GM23338 (cell line): Measurements from ENCODE around the gene PTPRN2.

ENCODE experiments used
- CREB1 ChIP-seq: fragments of 250-450 bp; sonication (Bioruptor Pico); IDR thresholded peaks from 2 replicates; pipeline ENCODE4 v1.5.0; 2020; ENCODE audit warnings: low read depth, mild to moderate bottlenecking, moderate library complexity
- EZH2 ChIP-seq: fragments of 200-600 bp; sonication (generic); IDR thresholded peaks from one replicate; pipeline ENCODE4 v1.8.0; 2017; ENCODE audit warnings: antibody characterized with exemption, mild to moderate bottlenecking, low read depth; ENCODE audit not compliant: unreplicated experiment
- EZH2phosphoT487 ChIP-seq: fragments of 200-600 bp; sonication (generic); IDR thresholded peaks from one replicate; pipeline ENCODE4 v1.8.1; 2018; ENCODE audit warnings: antibody characterized with exemption; ENCODE audit not compliant: unreplicated experiment
- JUNB ChIP-seq: IDR thresholded peaks from one replicate; pipeline ENCODE4 v1.6.1; 2016; ENCODE audit warnings: antibody characterized with exemption; ENCODE audit not compliant: unreplicated experiment
- NANOG ChIP-seq: IDR thresholded peaks from 2 replicates; pipeline ENCODE4 v1.6.1; 2016; ENCODE audit warnings: antibody characterized with exemption, borderline replicate concordance
- POLR2AphosphoS5 ChIP-seq: IDR thresholded peaks from 2 replicates; pipeline ENCODE4 v1.6.1; 2016; ENCODE audit warnings: antibody characterized with exemption, low read depth
- STAT1 ChIP-seq: IDR thresholded peaks from one replicate; pipeline ENCODE4 v1.6.1; 2016; ENCODE audit warnings: antibody characterized with exemption; ENCODE audit not compliant: unreplicated experiment
- ZNF114 ChIP-seq: fragments of 250-450 bp; sonication (Bioruptor Pico); IDR thresholded peaks from 2 replicates; pipeline ENCODE4 v1.5.0; 2020; ENCODE audit warnings: mild to moderate bottlenecking, moderate library complexity
- TF ChIP-seq, protein P1 (sequence below), 2 experiments: fragments of 200-600 bp in 1 of 2; sonication (generic) in 1 of 2; conservative IDR thresholded peaks; 2 replicates each; pipeline versions ENCODE4 v1.5.1 to v1.6.1; 2016 to 2017; ENCODE audit warnings: antibody characterized with exemption in 2 of 2, low read depth in 2 of 2, mild to moderate bottlenecking in 2 of 2, moderate library complexity in 1 of 2
- TF ChIP-seq, protein P2 (sequence below): IDR thresholded peaks from one replicate; pipeline ENCODE4 v1.6.1; 2018; ENCODE audit warnings: antibody characterized with exemption; ENCODE audit not compliant: unreplicated experiment

DNA sequence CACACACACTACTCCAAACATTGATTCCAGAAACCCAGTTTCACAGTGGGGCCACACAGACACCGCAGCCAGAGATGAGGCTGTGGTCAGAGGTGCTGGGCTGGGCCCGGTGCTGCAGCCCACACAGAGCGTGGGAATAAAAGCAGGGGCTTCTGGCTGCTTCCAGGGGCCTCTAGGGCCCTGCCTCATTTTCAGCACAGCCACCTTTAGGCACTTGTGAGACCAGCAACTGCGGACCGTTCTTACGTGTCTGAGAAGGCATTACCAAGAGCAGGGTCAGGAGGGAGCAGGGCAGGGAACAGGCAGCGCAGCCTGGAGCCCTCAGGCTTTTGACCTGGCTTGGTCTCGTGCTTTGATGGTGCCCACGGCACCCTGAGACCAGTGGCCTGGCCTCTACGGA is 980.4 kb downstream of the PTPRN2 start:
- TF ChIP-seq EZH2 (no peak), EZH2phosphoT487 (no peak), POLR2AphosphoS5 (no peak), CREB1 (CRISPR knock-in tag) (no peak), STAT1 (no peak), NANOG (no peak), JUNB (no peak), ZNF114 (no peak)
- TF ChIP-seq, protein P1, sequence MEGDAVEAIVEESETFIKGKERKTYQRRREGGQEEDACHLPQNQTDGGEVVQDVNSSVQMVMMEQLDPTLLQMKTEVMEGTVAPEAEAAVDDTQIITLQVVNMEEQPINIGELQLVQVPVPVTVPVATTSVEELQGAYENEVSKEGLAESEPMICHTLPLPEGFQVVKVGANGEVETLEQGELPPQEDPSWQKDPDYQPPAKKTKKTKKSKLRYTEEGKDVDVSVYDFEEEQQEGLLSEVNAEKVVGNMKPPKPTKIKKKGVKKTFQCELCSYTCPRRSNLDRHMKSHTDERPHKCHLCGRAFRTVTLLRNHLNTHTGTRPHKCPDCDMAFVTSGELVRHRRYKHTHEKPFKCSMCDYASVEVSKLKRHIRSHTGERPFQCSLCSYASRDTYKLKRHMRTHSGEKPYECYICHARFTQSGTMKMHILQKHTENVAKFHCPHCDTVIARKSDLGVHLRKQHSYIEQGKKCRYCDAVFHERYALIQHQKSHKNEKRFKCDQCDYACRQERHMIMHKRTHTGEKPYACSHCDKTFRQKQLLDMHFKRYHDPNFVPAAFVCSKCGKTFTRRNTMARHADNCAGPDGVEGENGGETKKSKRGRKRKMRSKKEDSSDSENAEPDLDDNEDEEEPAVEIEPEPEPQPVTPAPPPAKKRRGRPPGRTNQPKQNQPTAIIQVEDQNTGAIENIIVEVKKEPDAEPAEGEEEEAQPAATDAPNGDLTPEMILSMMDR (conservative IDR thresholded peaks at IDR 0.05; ENCODE audit: low read depth in 2 of 2), result no peak
- TF ChIP-seq, protein P2, sequence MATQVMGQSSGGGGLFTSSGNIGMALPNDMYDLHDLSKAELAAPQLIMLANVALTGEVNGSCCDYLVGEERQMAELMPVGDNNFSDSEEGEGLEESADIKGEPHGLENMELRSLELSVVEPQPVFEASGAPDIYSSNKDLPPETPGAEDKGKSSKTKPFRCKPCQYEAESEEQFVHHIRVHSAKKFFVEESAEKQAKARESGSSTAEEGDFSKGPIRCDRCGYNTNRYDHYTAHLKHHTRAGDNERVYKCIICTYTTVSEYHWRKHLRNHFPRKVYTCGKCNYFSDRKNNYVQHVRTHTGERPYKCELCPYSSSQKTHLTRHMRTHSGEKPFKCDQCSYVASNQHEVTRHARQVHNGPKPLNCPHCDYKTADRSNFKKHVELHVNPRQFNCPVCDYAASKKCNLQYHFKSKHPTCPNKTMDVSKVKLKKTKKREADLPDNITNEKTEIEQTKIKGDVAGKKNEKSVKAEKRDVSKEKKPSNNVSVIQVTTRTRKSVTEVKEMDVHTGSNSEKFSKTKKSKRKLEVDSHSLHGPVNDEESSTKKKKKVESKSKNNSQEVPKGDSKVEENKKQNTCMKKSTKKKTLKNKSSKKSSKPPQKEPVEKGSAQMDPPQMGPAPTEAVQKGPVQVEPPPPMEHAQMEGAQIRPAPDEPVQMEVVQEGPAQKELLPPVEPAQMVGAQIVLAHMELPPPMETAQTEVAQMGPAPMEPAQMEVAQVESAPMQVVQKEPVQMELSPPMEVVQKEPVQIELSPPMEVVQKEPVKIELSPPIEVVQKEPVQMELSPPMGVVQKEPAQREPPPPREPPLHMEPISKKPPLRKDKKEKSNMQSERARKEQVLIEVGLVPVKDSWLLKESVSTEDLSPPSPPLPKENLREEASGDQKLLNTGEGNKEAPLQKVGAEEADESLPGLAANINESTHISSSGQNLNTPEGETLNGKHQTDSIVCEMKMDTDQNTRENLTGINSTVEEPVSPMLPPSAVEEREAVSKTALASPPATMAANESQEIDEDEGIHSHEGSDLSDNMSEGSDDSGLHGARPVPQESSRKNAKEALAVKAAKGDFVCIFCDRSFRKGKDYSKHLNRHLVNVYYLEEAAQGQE, result no peak
